ENCODE data around the gene TSPEAR. TPM values are rescaled to one million over a fixed set of nuclear protein-coding genes. Genes with fewer than 3 reads are reported as not detected.
"Not testable (repeated sequence)": the region's sequence is repeated elsewhere in the genome, so short reads cannot be mapped to it uniquely, and the experiment has no call there.

The TSPEAR gene
- total and polyA plus RNA-seq, 3 donors from 2014 or later: 0.53 to 0.62 (median 0.55) TPM

GRCh38 chr21:44558695-44559094 is 152.7 kb downstream of the TSPEAR start, which contains the start of gene KRTAP10-3:
Gene KRTAP10-3, minus strand, starts transcription at chr21:44558795. Its CDS starts 80 bp downstream, at chr21:44558715.
- H3K9me3 ChIP-seq: no peaks in the 10 kb centered on the region
- H3K36me3 ChIP-seq (ENCODE audit: low read depth, missing control alignments): no peaks in the 10 kb centered on the region
- H3K27me3 ChIP-seq: no peaks in the 10 kb centered on the region
- no peak for DNase-seq
- H3K27ac ChIP-seq: no peak within 1 kb of the TSS
- H3K4me1 ChIP-seq: no peaks in the 10 kb centered on the region
- no peak for TF ChIP-seq CTCF (IDR thresholded peaks at IDR 0.05)
- no peak for TF ChIP-seq POLR2A (IDR thresholded peaks at IDR 0.05)
- 56 to 74% methylated on average over 5 of the region's 5 CpGs for WGBS, 2 donors
- intact Hi-C loops (cut with DNase I; ENCODE audit: low total_unique reads): no loop called here
- H3K4me3 ChIP-seq: no peak within 1 kb of the TSS

- H3K36me3 ChIP-seq (ENCODE audit: low read depth, missing control alignments); H3K4me3 ChIP-seq; H3K27me3 ChIP-seq; intact Hi-C loops (cut with DNase I; ENCODE audit: low total_unique reads); H3K4me1 ChIP-seq; H3K9me3 ChIP-seq; DNase-seq; H3K27ac ChIP-seq: not testable (repeated sequence)
- WGBS, 2 donors: 55 to 65% methylated on average over 6 to 9 of the region's 10 CpGs
These were observed 153.1 kb downstream of the TSPEAR start for GRCh38 chr21:44558329-44558675.

DNA sequence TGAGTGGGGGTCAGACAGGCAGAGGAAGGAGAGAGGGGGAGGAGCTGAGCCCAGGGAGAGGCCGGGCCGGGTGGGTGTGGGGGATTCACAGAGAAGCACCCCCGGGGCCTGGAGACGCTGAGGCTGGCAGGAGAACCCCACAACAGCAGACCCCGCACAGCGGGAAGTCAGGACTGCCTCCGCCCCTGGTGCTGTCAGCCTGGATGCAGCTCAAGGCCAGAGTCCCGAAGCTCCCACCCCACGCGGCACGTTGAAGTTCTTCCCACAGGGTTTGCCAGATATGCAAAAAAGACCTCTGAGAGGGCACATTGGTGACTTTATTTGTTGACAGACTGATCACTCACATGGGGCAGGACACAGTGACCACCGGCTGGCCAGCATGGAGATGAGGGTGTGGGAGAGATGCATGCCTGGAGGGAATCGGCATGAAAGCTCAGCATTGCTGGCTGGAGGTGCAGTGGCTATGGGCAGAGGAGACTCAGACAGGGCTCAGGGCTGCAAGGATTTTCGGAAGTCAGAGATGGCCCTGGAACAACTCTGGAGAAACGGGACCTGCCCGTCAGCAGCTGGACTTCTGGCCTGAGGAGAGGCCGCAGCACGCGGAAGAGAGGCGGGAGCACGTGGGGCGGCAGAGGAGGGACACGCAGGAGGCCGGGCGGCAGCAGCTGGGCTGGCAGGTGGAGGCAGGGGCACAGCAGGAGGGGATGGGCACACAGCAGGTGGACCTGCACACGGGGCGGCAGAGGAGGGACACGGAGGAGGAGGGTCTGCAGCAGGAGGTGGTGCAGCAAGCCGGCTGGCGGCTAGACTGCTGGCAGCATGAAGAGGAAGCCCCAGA is 153.7 kb downstream of the TSPEAR start:
- WGBS, 2 donors: 39 to 45% methylated on average over 30 of the region's 30 CpGs
- Histone ChIP-seq H3K9me3 (no peaks in the 10 kb centered on the region), H3K27me3 (no peaks in the 10 kb centered on the region), H3K27ac (no peak overlapping the region), H3K4me1 (no peaks in the 10 kb centered on the region), H3K4me3 (no peak overlapping the region), H3K36me3 (ENCODE audit: low read depth, missing control alignments) (no peaks in the 10 kb centered on the region)
- intact Hi-C loops (cut with DNase I; ENCODE audit: low total_unique reads): no loop called here
- no peak for DNase-seq
- TF ChIP-seq CTCF (IDR thresholded peaks at IDR 0.05): no peak
- no peak for TF ChIP-seq POLR2A (IDR thresholded peaks at IDR 0.05)

DNA sequence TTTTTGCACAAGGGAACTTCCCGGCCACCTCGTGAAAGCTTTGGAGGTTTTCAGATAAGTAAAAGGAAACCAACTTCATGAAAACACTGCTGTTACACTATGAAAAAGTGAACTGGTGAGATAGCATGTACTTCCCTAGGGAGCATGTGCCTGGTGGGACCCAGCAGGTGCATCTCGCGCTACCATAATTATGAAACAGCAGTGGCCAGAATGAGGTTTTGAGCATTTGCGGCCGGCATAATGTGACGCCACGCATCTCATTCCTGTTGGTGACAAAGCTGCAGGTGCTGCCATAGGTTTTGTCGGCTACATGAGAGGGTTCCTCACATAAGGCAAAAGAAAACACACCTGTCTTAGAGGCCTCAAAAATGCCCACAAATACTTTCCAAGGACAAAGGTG is 154.5 kb downstream of the TSPEAR start:
- intact Hi-C loops (cut with DNase I; ENCODE audit: low total_unique reads): no loop called here
- H3K4me3 ChIP-seq: no peak overlapping the region
- TF ChIP-seq POLR2A (IDR thresholded peaks at IDR 0.05) (no peak), CTCF (IDR thresholded peaks at IDR 0.05) (no peak)
- no peak overlapping the region for H3K27ac ChIP-seq
- no peaks in the 10 kb centered on the region for H3K4me1 ChIP-seq
- H3K27me3 ChIP-seq: no peaks in the 10 kb centered on the region
- H3K9me3 ChIP-seq: no peaks in the 10 kb centered on the region
- WGBS, 2 donors: 84 to 85% methylated on average over 8 to 9 of the region's 9 CpGs
- H3K36me3 ChIP-seq (ENCODE audit: low read depth, missing control alignments): no peaks in the 10 kb centered on the region
- no peak for DNase-seq

DNA sequence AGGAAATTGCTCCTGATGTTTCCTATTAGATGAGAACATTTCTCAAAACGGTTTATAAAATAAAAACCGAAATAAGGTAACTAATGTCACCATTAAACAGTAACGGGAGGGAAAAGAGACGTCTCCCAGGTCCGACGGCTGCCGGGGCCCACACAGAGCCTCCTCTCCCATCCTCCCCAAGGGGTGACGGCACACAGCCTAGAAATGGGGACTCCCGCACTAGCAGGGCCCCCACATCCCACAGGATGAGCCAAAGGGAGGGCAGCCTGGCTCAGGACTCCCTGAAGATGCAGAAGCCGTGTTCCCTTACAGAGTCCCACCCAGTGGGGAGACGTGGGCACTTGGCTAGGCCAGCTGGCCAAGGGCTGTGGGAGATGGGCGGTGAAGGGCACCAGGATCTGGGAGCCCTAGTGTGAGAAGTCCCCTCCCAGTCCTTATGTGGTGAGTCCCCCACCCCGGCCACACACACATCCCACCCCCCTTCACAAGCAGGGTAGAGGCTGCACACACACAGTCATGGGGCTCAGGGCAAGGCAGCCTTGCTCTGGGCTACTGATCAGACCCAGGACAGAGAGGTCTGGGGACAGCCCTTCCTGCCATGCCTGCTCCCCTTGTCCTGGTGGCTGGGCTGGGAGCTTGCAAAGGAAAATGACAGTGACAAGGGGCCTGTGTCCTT is 156.0 kb downstream of the TSPEAR start:
- Histone ChIP-seq H3K36me3 (ENCODE audit: low read depth, missing control alignments) (no peaks in the 10 kb centered on the region), H3K4me3 (no peak overlapping the region), H3K27me3 (no peaks in the 10 kb centered on the region), H3K9me3 (no peaks in the 10 kb centered on the region), H3K4me1 (no peaks in the 10 kb centered on the region), H3K27ac (no peak overlapping the region)
- 84 to 87% methylated on average over 12 to 13 of the region's 13 CpGs for WGBS, 2 donors
- intact Hi-C loops (cut with DNase I; ENCODE audit: low total_unique reads): no loop called here
- DNase-seq: no peak
- TF ChIP-seq POLR2A (IDR thresholded peaks at IDR 0.05): no peak
- no peak for TF ChIP-seq CTCF (IDR thresholded peaks at IDR 0.05)

All from testis (tissue), 3 donors.